Hair follicular keratinocyte (primary cell): Measurements from ENCODE around the gene IFT22. TPM values are rescaled to one million over a fixed set of nuclear protein-coding genes. Genes with fewer than 3 reads are reported as not detected.

Experiments
- total RNA-seq: library from RNA; depleted of rRNA; stranded (reverse); fragments of >200 nt; gene quantifications from 2 replicates; pipeline ENCODE4 v1.2.3, GENCODE V29; 2015

The IFT22 gene
- 17.3 and 20.1 TPM in 2 replicates for total RNA-seq

DNA sequence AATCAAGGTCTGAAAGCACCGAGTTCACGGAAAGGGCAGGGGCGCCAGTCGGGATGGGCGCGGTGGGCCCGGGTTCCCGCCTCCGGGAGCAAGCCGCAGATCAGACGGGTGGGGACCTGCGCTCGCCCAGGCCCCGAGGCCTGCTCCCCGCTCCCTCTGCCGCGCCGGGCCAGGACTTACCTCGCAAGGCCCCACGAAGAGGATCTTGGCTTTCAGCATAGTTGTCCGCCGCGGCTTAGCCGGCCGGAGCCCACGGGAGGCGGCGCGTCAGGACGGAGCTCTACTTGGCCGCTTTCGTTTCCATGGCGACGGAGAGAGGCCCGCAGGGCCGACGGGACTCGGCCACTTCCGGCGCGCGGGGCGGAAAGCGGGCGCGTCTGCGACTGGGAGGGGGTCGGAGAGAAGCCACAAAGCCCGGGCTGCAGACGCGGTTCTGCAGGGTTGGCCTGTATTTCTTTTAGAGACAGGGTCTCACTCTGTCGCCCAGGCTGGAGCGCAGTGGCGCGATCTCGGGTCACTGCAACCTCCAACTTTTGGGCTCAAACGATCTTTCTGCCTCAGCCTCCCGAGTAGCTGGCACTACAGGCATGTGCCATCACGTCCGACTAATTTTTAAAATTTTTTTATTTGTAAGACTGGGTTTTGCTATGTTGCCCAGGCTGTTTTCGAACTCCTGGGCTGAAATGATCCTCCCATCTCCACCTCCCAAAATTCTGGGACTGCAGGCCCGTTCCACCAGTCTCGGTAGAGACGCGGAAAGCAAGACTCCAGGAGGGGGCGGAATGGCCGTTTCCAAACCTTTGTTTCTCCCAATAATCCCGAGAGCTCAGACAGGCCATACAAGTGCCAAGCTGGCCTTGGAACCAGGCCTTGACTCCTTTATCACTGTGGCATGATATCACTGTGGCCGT, at the start of gene IFT22:
Gene IFT22, minus strand, starts transcription at position 322 of the 911 bp plus-strand sequence. Its CDS starts 103 bp downstream, at position 219.

DNA sequence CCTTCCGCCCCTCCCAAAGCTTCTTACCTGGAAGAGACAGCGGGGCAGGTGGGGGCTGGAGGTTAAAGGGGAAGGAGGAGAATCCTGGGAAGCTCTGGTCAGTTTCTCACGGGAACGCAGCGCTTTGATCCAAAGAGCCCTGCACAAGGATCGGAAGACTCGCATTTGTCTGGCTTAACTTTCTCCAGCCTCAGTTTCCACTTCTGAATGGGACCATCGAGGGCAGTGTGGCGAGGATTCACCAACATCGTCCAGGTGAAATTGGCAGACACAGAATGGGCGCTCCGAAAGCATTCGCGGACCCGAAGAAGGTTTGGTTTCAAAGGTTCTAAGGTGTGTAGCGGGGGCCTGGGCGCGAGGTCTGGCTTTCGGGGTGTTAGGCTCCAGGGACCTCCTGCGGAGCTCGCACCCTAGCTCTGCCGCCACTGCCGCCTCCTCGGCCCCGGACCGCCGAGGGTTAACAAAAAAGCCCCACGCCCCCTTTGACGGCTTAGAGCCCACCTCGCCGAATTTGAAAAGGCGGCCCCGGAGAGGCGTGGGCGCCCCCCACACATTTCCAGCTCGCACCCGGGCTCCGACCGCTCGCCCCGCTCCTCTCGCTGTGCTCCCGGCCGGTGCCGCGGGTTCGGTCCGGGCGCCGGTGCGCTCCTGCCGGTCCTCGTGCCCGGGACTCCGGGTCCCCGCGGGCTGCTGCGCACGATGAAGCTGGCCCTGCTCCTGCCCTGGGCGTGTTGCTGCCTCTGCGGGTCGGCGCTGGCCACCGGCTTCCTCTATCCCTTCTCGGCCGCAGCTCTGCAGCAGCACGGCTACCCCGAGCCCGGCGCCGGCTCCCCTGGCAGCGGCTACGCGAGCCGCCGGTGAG, 41.0 kb upstream of the IFT22 start, which contains the start of gene COL26A1:
Gene COL26A1, plus strand, starts transcription at position 542 of the 862 bp plus-strand sequence. Its CDS starts 158 bp downstream, at position 700.

Other genes with a start within 250 kb of the IFT22 start
- 6.0 and 13.6 TPM in 2 replicates for gene TRIM56, start 236.3 kb downstream of the IFT22 start, total RNA-seq
- gene SERPINE1, start 194.7 kb downstream of the IFT22 start, total RNA-seq, result 244 and 431 TPM in 2 replicates
- 259 and 320 TPM in 2 replicates for gene AP1S1, start 167.3 kb downstream of the IFT22 start, total RNA-seq
- 0.08 TPM in 1 of 2 replicates, not detected in the other for gene VGF, start 156.2 kb downstream of the IFT22 start, total RNA-seq
- not detected in 2 replicates for gene NAT16, start 141.5 kb downstream of the IFT22 start, total RNA-seq
- gene MOGAT3, start 120.8 kb downstream of the IFT22 start, total RNA-seq, result not detected in 2 replicates
- 60.8 and 78.1 TPM in 2 replicates for gene PLOD3, start 104.2 kb downstream of the IFT22 start, total RNA-seq
- gene ZNHIT1, start 103.6 kb downstream of the IFT22 start, total RNA-seq, result 131 and 137 TPM in 2 replicates
- gene CLDN15, start 84.0 kb downstream of the IFT22 start, total RNA-seq, result 1.9 and 2.8 TPM in 2 replicates
- gene FIS1, start 76.7 kb downstream of the IFT22 start, total RNA-seq, result 223 and 251 TPM in 2 replicates
- not detected in 2 replicates for gene COL26A1, start 41.1 kb upstream of the IFT22 start, total RNA-seq